Colonic mucosa (tissue), 4 donors: ENCODE measurements around the gene SAMD4B. TPM values are rescaled to one million over a fixed set of nuclear protein-coding genes. Genes with fewer than 3 reads are reported as not detected.
"Not testable (repeated sequence)": the region's sequence is repeated elsewhere in the genome, so short reads cannot be mapped to it uniquely, and the experiment has no call there.

ENCODE experiments used
- DNase-seq: peaks from one replicate; pipeline ENCODE4 v3.0.0-alpha.2; 2020
- H3K27ac ChIP-seq: fragments of 200-600 bp; one replicate; pipeline ENCODE4 v1.8.0; 2021
- H3K27me3 ChIP-seq: fragments of 200-600 bp; one replicate; pipeline ENCODE4 v1.8.0; 2021
- H3K36me3 ChIP-seq: fragments of 200-600 bp; one replicate; pipeline ENCODE4 v1.8.0; 2021
- H3K4me1 ChIP-seq: fragments of 200-600 bp; one replicate; pipeline ENCODE4 v1.8.0; 2021; ENCODE audit warnings: mild to moderate bottlenecking
- H3K4me3 ChIP-seq: fragments of 200-600 bp; one replicate; pipeline ENCODE4 v1.8.0; 2021
- H3K9ac ChIP-seq, 2 donors: one replicate each; pipeline ENCODE4 v1.7.0; 2013; ENCODE audit warnings: control low read depth in 2 of 2, low read depth in 2 of 2, low read length in 2 of 2
- H3K9me3 ChIP-seq: fragments of 200-600 bp; one replicate; pipeline ENCODE4 v1.8.0; 2021
- CTCF ChIP-seq: fragments of 200-600 bp; IDR thresholded peaks from one replicate; pipeline ENCODE4 v1.8.0; 2022; ENCODE audit warnings: antibody characterized with exemption, mild to moderate bottlenecking
- intact Hi-C: fragments of 100-400 bp; cut with DNase I; formaldehyde crosslinking; loops from one replicate; pipeline ENCODE4 v1.14.1; 2022
- total RNA-seq, 2 donors: library from RNA; stranded (reverse); fragmentation: NEBNext Ultra II Directional in 1 of 2; extraction: Animal tissue kit (Norgen Biotek cat#: 25700) in 1 of 2; gene quantifications; one replicate each; pipeline ENCODE4 v1.2.1, GENCODE V29; 2021
- donor health status: healthy.
- donor health status: DM: no; HTN: no; CAD: no.
- donor health status: DM: no; HTN: no; CAD: no.

Gene SAMD4B
- total RNA-seq, 2 donors from 2014 or later = 63.9 to 73.7 TPM

GRCh38 chr19:39308531-39309304, 33.5 kb upstream of the SAMD4B start:
- Histone ChIP-seq H3K4me1 (peaks cover 6% of the 10 kb centered on the region), H3K4me3 (no peak overlapping the region), H3K27ac (no peak overlapping the region), H3K27me3 (peaks cover 20% of the 10 kb centered on the region), H3K36me3 (no peaks in the 10 kb centered on the region), H3K9me3 (no peaks in the 10 kb centered on the region), H3K9ac (no peak overlapping the region)
- no peak for TF ChIP-seq CTCF
- intact Hi-C loops = no loop called here
- DNase-seq = peak; percentile 34

GRCh38 chr19:39309305-39309670, 32.9 kb upstream of the SAMD4B start:
- H3K9ac ChIP-seq, H3K9me3 ChIP-seq, H3K27ac ChIP-seq, H3K36me3 ChIP-seq, H3K4me3 ChIP-seq, DNase-seq, H3K4me1 ChIP-seq, intact Hi-C loops: not testable (repeated sequence)
- H3K27me3 ChIP-seq = peaks cover 20% of the 10 kb centered on the region

- Histone ChIP-seq H3K4me1 (peaks cover 6% of the 10 kb centered on the region), H3K27ac (no peak overlapping the region), H3K9me3 (no peaks in the 10 kb centered on the region), H3K9ac (no peak overlapping the region), H3K27me3 (peaks cover 20% of the 10 kb centered on the region), H3K4me3 (no peak overlapping the region), H3K36me3 (no peaks in the 10 kb centered on the region)
- no peak for DNase-seq
- intact Hi-C loops = no loop called here
- no peak for TF ChIP-seq CTCF
Observed at GRCh38 chr19:39310558-39311311, 31.5 kb upstream of the SAMD4B start.

GRCh38 chr19:39314016-39314728, 28.0 kb upstream of the SAMD4B start:
- Histone ChIP-seq H3K4me3 (no peak overlapping the region), H3K9me3 (no peaks in the 10 kb centered on the region), H3K27ac (no peak overlapping the region), H3K9ac (no peak overlapping the region), H3K4me1 (no peaks in the 10 kb centered on the region), H3K36me3 (no peaks in the 10 kb centered on the region), H3K27me3 (no peaks in the 10 kb centered on the region)
- no peak for TF ChIP-seq CTCF
- intact Hi-C loops = no loop called here
- no peak for DNase-seq

GRCh38 chr19:39315933-39316332, 26.3 kb upstream of the SAMD4B start:
- Histone ChIP-seq H3K9ac (no peak overlapping the region), H3K9me3 (no peaks in the 10 kb centered on the region), H3K27ac (no peak overlapping the region), H3K4me1 (no peaks in the 10 kb centered on the region), H3K36me3 (no peaks in the 10 kb centered on the region), H3K4me3 (no peak overlapping the region), H3K27me3 (no peaks in the 10 kb centered on the region)
- TF ChIP-seq CTCF = no peak
- DNase-seq = no peak
- intact Hi-C loops = no loop called here
